Choroid plexus epithelial cell (primary cell): ENCODE results near the gene OSTN.
"Not testable (repeated sequence)": the region's sequence is repeated elsewhere in the genome, so short reads cannot be mapped to it uniquely, and the experiment has no call there.

ENCODE experiments used
- DNase-seq: peaks from one replicate; pipeline ENCODE4 v3.0.0-alpha.2; 2010; ENCODE audit warnings: low read depth
- H3K4me3 ChIP-seq: 2 replicates; pipeline ENCODE4 v1.5.1; 2011; ENCODE audit warnings: low read depth, mild to moderate bottlenecking, control low read depth, low read length, moderate library complexity
- CTCF ChIP-seq: conservative IDR thresholded peaks from 2 replicates; pipeline ENCODE4 v1.5.1; 2011; ENCODE audit warnings: low read depth, mild to moderate bottlenecking, control low read depth, inconsistent platforms, low read length, moderate library complexity

Gene OSTN

GRCh38 chr3:191263365-191263764, 64.3 kb downstream of the OSTN start:
- H3K4me3 ChIP-seq = no peak overlapping the region
- TF ChIP-seq CTCF = no peak
- DNase-seq = no peak

GRCh38 chr3:191263850-191264249, 64.8 kb downstream of the OSTN start:
- no peak for TF ChIP-seq CTCF
- no peak for DNase-seq
- H3K4me3 ChIP-seq = no peak overlapping the region

GRCh38 chr3:191268737-191269136, 69.7 kb downstream of the OSTN start:
- no peak for DNase-seq
- no peak overlapping the region for H3K4me3 ChIP-seq
- TF ChIP-seq CTCF = no peak

- DNase-seq = no peak
- no peak for TF ChIP-seq CTCF
- no peak overlapping the region for H3K4me3 ChIP-seq
Measured at GRCh38 chr3:191269289-191270085, 70.4 kb downstream of the OSTN start.

- not testable (repeated sequence) for H3K4me3 ChIP-seq, DNase-seq
Measured at GRCh38 chr3:191275244-191275643, 76.2 kb downstream of the OSTN start.

GRCh38 chr3:191275751-191276150, 76.7 kb downstream of the OSTN start:
- H3K4me3 ChIP-seq = no peak overlapping the region
- no peak for DNase-seq
- TF ChIP-seq CTCF = no peak

- no peak for DNase-seq
- H3K4me3 ChIP-seq = no peak overlapping the region
- TF ChIP-seq CTCF = no peak
Measured at GRCh38 chr3:191280111-191280510, 81.1 kb downstream of the OSTN start.

GRCh38 chr3:191280882-191281281, 81.8 kb downstream of the OSTN start:
- no peak overlapping the region for H3K4me3 ChIP-seq
- no peak for TF ChIP-seq CTCF
- no peak for DNase-seq
